NCI-H69 (cell line): ENCODE measurements around the gene UPK3A.
"Not testable (repeated sequence)": the region's sequence is repeated elsewhere in the genome, so short reads cannot be mapped to it uniquely, and the experiment has no call there.

Experiments used
- DNase-seq: peaks from one replicate; lab custom pipeline; 2025; lab: John Stamatoyannopoulos, UW

Gene UPK3A

DNA sequence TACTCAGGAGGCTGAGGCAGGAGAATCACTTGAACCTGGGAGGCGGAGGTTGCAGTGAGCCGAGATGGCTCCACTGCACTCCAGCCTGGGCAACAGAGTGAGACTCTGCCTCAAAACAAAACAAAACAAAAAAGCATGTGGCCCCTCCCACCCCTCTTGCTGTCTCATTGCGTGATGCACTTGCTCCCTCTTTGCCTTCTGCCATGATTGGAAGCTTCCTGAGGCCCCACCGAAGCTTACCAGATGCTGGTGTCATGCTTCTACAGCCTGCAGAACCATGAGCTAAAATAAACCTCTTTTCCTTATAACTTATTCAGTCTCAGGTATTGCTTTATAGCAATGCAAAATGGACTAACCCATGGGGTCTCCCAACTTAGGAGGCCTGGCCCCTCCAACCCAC, 26.8 kb upstream of the UPK3A start:
- not testable (repeated sequence) for DNase-seq

DNA sequence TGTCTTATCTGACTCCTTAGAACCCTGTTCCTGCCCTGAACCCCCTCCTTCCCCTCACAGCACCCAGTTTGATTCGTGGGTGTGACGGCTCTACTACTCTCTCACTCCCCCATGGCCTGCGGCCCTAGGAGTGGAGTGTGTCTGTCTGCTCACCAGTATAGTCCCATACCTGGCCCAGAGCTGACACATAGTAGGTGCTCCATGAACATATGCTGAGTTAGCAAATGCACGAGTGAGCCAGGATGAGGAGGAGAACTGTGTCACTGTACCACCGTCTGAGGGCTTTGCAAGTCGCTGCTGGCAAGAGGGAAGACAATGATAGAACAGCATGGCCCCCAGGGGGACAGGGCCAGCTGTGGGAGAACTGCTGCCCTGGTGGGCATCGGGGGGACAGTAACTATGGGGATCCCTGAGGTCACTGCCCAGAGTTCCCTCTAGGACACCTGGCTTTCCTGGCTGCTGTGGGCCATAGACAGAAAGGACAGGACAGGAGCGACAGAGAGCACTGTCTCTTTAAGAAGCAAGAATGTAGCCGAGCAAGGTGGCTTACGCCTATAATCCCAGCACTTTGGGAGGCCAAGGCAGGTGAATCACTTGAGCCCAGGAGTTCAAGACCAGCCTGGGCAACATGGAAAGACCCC, 24.9 kb upstream of the UPK3A start:
- DNase-seq = no peak

DNA sequence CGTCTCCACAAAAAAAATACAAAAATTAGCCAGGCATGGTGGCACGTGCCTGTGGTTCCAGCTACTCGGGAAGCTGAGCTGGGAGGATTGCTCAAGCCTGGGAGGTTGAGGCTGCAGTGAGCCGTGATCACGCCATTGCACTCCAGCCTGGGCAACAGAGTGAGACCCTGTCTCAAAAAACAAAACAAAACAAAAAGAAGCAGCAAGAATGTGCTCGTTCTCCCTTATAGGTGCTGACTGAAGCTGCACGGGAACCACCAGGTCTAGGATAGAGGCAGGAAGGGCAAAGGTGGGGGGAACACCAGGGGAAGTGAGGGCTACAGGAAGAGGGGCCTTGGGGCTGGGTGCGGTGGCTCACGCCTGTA, 24.4 kb upstream of the UPK3A start:
- DNase-seq = not testable (repeated sequence)

DNA sequence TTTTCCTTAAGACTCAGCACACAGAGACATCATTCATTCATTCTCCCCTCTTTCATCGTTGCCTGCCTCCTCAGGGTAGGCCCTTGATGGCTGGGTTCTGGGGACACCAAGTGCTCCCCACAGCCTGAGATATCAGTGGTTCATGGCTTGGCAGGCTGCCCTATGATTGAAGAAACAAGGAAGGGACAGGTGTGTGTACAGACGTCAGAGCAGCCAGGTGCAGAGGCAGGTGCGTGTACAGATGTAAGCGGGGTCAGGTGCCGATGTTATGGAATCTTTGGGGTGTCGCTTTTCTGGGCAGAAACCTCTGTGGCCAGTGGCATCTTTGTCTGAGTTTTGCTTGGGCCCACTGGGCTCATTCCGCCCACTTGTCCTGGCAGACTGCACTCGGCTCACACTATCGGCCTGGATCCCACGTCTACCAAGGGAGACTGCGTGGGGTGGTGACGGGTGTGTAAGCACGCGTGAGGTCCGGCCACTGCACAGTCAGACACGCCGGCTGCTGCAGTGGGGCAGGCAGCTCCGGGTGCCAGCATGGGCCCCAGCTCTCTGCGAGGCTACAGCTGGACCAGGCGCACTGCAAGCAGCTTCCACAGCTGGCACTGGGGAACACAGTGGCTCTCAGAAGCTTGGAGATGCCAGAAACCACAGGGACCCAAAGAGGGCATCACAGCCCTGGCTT, 23.2 kb upstream of the UPK3A start:
- DNase-seq = peak; percentile 47

DNA sequence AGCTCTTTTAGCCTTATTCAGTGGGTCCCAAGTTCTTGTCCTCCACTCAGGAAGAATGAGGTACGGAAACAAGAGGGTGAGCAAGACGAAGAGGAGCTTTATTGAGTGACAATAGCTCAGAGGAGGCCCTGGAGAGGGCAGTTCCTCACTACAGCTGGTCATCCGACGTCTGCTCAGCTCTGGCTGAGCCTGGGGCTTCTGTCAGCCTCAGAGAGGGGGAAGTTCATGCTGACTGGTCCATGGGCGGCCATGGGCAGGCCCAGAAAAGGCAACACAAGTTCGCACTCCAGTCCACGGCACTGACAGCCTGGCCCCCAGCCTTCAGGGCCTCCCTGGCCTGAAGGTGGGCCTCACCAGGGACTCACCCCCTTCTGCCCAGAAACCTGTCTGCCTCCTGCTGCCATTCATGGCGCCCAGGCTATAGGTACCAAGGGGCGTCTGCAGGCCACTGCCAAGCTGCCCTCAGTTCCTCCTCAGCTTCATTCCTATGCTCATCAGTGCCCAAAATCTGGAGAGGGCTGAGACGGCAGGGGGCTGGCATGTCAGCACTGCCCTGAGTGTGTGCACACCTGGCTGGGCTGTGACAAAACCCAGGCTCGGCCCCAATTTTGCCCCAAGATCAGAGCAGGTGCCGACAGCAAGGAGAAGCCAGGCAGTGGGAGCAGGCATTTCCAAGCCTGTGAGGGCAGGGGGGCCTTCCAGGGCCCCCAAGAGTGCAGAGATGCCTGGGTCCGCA, 22.4 kb upstream of the UPK3A start:
- no peak for DNase-seq

DNA sequence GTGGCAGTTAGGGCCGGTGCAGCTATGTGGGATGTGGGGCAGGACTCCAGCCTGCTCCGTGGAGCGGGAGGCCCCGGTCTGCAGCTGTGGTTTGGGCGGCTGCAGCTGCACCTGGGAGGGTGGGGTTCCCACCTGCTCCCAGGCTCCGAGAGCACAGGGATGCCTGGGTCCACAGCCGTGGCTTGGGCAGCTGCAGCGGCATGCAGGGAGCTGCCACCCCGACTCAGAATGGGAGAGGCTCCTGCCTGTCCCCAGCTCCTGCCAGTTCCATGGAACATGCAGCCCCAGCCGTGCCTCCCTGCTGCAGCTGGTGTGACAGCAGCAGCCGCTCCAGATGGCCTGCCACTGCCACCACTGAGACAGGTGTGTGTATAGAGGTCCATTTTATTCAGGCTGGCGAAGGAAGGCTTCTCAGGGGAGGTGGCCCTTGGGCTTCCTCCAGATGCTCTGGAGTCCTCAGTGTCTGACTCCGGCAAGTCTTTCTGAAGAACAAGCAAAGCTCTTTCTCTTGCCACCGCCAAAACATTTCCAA, 21.8 kb upstream of the UPK3A start:
- peak; percentile 41 for DNase-seq

DNA sequence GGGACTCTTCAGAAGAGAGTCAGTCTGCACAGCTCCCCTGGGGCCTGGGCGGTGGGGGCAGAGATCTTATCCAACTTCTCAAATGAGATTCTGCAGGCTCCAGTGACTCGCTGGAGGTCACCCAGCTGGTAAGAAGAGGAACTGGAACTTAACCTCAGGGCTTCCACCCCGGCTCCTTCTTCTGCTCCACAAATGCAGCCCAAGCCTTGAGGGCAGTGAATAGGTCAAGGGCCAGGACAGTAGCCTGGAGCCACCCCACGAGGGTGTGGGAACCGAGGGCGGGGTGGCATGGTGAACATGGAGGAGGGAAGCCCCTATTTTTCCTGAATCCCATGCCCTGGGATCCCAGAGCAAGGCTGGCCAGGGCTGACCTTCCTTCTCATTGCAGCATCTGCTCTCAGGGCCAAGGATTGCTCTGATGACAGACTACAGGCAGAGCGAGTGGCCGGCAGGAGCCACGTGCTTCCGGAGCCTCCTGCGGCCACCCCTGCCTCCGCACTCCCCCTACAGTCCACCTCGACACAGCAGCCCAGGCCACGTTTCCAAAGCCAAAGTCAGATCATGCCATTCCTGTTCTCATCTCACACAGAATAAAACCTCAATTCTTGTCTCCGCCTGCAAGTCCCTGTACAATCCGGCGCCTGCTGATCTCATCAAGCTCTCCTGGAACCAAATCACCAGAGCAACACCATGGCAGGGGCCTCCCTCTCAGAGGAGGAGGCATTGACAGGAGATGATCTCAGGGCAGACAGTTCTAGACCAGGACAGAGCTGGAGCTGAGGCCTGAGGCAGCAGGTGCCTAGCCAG, 21.1 kb upstream of the UPK3A start:
- no peak for DNase-seq

DNA sequence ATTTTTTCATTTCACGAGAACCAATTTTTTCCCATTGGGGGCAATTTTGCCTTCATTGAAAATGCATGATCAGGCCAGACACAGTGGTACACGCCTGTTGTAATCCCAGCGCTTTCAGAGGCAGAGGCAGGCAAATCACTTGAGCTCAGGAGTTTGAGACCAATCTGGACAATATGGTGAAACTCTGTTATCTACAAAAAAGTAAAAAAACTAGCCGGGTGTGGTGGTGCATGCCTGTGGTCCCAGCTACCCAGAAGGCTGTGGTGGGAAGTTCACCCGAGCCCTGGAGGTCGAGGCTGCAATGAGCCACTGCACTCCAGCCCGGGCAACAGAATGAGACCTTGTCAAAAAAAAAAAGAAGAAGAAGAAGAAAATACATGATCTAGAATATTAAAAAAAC, 19.2 kb upstream of the UPK3A start:
- no peak for DNase-seq

DNA sequence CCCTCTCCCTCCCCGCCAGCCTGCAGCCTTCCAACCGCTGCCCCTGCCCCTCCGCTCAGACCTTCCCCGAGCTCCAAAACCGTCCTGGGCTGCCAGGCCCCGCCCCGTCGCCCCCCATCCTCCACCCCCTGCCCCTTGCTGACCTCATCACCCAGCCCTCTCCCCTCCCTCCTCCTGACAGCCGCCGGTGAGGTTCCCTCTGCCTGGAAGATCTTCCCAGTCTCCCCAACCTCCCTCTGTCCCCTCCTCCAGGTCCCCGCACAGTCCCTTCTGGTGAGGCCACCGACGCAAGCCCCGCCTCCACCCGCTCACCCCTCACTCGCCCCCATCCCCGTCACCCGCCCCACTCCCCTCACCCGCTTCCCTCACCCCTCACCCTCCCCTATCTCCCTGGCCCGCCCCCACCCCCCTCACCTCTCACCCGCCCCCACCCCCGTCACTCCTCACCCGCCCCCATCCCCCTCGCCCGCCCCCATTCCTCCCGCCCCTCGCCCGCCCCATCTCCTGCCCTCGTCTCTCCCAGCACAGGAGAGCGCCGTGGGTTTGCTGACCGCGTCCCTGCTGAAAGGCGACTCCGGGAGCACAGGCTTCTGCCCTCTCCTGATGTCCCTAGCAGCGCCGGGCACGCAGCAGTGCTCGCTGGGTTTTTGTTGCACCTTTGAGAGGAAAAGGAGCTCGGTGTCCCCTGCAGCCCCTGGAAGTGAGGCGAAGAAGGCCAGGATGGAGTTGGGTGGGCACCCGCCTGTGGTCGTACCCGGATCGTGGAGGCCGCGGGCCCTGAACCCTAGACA, 16.4 kb upstream of the UPK3A start:
- DNase-seq = peak; percentile 76

DNA sequence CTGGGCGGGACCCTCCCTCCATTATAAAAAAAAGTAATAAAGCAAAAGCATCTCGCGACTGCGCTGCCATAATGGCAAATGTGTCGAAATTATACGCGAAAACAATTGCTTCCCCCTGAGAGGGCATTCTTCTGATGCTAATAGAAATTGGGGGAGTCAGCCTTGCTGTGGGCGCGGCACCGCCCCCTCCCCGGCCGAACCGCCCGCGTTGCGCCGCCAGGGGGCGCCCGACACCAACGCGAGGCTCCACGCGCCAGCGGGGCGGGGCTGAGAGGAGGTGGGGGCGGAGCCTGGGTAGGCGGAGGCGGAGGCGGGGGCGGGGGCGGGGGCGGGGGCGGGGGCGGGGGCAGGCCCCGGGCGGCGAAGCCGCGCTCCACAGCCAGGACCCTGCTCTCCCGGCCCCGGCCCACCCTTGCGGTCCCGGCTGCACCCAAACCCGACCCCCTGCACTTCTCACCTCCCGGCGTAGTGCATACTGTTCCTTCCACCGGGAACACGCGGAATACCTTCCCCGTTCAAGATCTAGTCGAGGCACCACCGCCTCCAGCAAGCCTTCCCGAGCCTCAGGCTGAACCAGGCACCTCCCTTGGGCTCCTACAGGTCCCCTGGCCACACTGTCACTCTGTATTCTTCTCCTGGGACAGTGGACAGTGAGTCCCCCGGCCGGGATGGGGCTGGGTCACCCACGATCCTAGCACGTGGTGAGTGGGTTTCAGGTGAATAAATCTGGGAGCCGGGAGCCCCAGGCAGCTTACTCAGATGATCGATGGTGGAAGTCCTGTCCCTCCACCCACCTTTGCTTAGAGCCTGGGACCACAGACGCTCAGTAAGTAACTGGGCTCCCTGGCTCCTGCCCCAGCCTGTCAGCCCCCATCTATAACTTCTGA, 15.5 kb upstream of the UPK3A start:
- DNase-seq = peak; percentile 88

DNA sequence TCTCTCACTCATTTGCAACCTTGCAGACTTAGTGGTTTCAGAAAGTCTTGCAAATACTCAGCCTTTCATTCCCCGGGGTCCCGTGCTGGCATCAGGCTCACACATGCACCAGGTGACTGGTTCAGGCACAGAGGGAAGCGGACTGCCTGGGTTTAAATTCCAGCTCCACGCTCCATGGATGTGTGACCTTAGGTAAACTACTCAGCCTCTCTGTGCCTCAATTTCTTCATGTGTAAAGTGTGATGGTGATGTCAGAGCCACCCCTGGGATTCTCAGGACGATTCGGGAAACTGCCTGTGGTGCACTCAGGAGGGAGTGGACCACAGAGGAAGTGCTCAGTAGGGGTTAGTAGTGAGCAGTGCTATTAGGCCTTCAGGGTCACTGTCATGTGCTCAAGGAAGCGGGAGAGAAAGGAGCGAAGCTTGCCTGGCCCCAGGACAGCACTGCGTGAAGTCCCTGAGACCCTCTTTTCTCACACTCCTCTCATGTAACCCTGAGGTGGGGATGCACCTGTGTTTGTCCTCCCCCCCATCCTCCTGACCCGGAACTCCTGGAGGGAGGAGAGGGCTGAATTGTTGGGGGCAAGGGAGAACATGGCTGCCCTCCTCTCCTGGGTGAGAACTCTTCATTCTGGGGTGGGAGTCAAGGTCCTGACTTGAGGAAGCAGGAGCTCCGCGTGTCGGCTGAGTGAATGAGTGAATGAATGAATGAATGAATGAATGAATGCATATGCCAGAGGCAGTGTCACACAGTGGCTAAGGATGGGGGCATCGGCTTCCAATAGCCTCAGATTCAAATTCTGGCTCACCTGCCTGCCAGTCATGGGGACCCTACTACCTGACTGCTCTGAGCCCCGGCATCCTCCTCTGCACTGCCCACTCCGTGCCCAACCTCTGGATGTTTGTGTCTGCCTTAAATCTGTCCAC, 14.4 kb upstream of the UPK3A start:
- DNase-seq = peak; percentile 18

DNA sequence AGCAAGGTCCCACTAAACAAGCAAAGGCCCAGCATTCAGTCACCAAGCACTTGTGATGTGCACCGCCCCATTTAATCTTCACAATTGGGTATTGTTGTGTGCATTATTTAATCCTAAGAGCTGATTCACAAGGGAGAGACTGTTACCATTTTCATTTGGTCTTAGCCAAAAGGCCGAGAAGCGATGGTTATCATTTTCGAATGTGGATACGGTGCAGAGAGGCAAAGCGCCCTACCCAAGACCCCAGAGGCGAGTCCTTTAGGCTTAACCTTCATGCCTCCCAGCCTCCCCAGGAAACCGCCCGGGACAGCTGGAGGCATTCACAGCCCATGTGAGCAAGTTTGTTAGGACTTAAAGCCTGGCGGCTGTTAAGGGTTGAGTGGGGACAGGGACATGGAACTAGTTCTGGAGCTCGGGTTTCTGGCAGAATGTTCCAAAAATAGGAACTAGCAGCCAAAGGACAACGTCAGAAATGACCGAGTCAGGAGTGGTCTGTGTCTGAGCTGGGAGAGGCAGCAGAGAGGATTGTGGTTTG, 13.0 kb upstream of the UPK3A start:
- peak; percentile 44 for DNase-seq

DNA sequence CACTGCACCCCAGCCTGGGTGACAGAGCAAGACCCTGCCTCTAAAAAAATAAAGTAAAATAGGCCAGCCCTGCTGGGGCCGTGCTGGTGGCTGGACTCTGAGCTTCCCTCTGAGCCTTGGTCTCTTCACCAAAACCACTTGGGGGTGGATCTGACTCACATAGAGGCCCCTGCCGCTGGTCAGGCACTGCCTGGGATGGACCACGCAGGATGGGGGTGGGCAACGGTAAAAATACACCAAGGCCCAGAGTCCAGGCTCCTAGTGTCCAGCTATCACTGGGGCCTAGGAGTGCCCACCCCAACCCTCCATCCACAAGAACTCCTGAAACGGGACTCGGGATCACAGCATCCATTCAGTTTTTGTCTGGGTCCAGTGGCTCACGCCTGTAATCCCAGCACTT, 12.3 kb upstream of the UPK3A start:
- DNase-seq = no peak

DNA sequence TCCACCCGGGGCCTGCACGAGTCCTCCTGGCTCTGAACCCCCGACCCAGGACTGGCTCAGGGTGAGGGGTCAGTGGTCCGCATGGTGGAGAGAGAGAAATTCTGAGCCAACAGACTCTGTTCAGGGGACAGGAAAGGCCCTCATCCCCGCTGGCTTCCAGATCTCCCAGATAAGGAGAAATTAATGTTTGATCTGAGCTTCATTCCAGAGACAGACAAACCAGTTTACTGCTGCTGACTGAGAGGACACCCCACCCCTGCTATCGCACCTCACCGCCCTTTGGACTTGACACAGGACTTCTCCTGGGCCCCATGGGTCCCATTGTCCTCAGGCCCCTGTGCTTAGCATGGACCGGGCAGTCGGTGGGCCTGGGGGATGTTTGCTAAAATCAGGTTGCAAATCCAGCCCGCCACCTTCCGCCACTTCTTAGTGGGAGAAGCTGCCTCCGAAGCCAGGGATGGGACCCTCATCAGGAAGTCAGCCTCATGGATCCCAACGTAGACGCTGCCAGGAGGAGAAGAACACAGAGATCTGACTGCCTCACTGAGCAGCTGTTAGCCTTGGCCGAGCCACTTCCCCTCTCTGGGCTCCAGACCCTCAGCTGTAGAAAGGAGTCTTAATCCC, 11.2 kb upstream of the UPK3A start:
- no peak for DNase-seq

DNA sequence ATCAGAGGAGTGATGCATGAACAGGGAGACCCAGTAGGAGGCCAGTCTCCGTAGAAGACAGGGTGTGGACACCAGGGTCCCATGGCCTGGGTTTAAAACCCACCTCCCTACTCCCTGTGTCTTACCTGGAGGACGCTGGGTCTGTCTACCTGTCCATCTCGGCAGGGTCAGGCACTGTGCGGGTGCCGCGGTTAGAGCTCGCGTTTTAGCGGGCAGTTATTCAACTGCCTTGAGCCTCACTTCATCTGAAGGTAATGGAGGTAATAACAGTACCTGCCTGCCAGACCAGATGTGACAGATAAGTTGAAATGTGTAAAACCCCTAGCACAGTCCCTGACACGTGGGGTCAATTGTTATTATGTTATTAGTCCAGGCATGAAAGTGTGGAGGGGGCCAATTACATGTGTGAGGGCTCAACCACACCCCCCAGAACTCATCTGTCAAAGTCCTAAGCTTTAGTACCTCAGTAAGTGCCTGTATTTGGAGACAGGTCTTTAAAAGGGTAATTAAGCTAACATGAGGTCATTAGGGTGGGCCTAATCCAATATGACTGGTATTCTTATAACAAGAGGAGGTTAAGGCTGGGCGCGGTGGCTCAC, 8.1 kb upstream of the UPK3A start:
- peak; percentile 73 for DNase-seq

DNA sequence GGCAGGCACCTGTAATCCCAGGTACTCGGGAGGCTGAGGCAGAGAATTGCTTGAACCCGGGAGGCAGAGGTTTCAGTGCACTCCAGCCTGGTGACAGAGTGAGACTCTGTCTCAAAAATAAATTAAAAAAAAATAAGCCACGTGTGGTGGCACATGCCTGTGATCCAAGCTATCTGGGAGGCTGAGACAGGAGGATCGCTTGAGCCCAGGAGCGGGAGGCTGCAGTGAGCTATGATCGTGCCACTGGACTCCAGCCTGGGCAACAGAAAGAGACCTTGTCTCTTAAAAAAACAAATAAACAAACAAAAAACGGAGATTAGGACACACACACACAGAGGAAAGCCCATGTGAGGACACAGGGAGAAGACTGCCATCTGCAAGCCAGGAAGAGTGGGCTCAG, 7.0 kb upstream of the UPK3A start:
- DNase-seq = not testable (repeated sequence)

DNA sequence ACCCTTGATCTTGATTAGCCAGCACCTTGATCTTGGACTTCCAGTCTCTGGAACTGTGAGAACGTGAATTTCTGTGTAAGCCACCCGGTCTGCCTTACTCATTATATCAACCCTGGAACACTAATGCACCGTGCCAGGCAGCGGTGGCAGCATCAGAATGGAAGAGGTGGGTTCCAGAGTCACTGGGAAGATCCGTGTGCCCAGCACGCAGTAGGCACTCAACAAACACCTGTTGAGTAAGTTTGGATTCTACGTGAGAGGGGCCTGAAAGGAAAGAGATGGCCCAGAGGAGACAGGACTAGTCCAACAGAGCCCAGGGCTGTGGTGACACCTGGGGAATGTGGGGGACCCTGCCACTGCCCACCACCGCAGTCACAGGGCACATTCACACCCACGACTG, 6.6 kb upstream of the UPK3A start:
- DNase-seq = no peak

DNA sequence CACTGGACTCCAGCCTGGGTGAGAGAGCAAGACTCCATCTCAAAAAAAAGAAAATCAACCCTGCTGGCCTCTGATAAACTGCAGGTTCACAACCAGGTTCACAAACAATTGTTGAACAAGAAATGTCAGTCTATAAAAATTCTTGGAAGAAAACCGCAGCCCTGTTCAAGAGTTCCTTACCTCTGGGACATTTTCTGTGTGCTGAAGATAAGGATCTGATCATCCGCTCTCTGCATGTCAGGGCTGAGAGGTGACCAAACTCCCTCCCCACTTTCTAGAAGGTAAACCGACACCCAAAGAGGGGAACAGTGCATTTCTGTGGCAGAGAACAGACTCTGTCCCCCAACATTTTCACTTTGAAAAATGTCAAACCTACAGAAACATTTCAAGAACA, 4.2 kb upstream of the UPK3A start:
- DNase-seq = no peak
